Esophagus squamous epithelium (tissue), 4 donors: ENCODE data around the gene SELL.

Experiments used
- POLR2A ChIP-seq, 4 donors: fragments of 450-650 bp; IDR thresholded peaks; one replicate each; pipeline ENCODE4 v1.6.1; 2017; ENCODE audit warnings: antibody characterized with exemption in 4 of 4, mild to moderate bottlenecking in 4 of 4, moderate library complexity in 3 of 4
- TF ChIP-seq, protein P1 (sequence below), 6 experiments: fragments of 450-650 bp in 4 of 6; fragments of 200-600 bp in 2 of 6; sonication (generic) in 2 of 6; IDR thresholded peaks; one replicate each; pipeline ENCODE4 v1.5.1; 2016 to 2019; ENCODE audit warnings: antibody characterized with exemption in 6 of 6, mild to moderate bottlenecking in 4 of 6, moderate library complexity in 4 of 6

- TF ChIP-seq, protein P1, sequence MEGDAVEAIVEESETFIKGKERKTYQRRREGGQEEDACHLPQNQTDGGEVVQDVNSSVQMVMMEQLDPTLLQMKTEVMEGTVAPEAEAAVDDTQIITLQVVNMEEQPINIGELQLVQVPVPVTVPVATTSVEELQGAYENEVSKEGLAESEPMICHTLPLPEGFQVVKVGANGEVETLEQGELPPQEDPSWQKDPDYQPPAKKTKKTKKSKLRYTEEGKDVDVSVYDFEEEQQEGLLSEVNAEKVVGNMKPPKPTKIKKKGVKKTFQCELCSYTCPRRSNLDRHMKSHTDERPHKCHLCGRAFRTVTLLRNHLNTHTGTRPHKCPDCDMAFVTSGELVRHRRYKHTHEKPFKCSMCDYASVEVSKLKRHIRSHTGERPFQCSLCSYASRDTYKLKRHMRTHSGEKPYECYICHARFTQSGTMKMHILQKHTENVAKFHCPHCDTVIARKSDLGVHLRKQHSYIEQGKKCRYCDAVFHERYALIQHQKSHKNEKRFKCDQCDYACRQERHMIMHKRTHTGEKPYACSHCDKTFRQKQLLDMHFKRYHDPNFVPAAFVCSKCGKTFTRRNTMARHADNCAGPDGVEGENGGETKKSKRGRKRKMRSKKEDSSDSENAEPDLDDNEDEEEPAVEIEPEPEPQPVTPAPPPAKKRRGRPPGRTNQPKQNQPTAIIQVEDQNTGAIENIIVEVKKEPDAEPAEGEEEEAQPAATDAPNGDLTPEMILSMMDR (IDR thresholded peaks at IDR 0.05): no peak
- TF ChIP-seq POLR2A (IDR thresholded peaks at IDR 0.05): no peak
Measured at GRCh38 chr1:169676001-169676400, 35.4 kb downstream of the SELL start.
